HG03095 (cell line): ENCODE results near the gene LRP1B.

Experiments
- ATAC-seq: cut with Tn5 transposase; IDR thresholded peaks from one replicate; pipeline ENCODE4 v1.9.1; 2021; ENCODE audit warnings: moderate library complexity; ENCODE audit not compliant: unreplicated experiment

LRP1B gene

DNA sequence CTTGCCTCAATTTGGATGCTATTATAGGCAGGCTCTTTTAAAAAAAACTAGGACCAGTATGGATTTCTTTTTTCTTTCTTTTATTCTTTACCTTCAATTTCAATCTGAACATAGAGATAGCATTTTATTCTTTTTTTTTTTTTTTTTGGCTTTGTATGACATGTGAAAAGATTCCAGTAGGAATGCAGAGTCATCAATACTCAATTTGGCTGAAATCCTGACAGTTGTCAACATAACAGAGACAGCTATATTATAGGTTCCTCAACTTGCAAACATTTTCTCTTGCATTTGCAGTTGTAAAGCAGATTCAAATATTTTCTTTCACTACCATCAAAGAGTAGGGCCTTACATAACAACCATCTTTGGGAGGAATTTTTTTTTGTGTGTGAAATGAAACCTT is 334.4 kb downstream of the LRP1B start:
- no peak for ATAC-seq

DNA sequence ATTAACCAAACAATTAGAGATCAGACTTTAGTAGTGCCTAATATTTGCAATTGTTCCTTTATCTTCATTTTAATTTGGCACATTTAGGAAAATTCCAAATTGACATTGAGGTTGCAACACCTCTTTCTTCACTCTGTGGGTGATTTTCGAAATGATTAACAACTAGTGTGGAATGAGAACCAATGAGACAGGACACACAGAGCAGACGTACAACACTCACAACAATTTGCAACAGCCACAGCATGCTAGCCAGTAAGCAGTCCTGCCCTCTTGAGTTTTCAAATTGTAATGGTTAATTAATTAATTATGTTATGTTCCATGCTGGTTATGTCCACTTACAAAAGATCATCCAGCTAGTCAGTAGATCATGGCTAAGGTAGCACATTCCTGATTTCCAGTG is 339.3 kb downstream of the LRP1B start:
- ATAC-seq, result no peak

DNA sequence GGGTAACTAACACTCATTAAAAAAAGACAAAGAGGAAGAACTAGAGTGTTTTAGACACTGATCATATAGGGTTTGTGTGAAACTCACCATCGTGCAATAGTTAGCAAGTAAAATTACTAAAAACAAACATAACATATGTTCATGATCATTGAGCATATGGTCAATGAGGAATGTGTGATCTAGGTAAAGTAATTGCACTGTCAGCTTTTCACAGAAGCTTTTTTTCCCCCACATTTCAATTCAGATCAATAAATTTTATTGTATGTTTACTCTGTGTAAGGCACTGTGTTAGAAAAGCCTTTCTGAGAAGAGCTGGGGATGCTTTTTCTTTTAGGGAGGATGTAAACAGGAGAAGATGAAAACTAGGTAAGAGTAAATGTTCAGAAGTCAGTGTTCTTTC is 348.2 kb downstream of the LRP1B start:
- no peak for ATAC-seq

DNA sequence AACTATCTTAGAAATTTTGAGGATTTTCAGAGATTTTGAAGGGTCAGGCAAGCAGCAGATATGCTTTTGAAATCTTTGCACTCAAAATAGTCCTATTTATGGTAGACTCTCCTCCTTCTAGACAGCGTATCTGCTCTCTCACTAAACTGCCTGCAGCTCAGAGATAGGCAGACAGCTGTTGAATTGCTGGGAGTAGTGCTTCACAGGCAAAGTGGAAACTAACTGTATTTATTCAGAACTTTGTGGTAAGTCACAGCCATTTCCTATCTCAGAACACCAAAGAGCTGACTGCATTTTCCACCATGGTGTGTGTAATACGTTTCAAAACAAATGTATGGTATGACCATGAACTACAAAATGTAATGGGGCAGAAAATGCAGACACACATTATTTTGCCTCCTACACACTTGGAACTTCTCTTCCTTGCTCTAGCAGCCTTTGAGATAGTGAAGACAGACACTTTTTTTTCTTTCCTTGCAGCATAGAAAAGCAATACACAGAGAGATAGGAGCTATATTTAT is 352.4 kb downstream of the LRP1B start:
- ATAC-seq, result no peak

DNA sequence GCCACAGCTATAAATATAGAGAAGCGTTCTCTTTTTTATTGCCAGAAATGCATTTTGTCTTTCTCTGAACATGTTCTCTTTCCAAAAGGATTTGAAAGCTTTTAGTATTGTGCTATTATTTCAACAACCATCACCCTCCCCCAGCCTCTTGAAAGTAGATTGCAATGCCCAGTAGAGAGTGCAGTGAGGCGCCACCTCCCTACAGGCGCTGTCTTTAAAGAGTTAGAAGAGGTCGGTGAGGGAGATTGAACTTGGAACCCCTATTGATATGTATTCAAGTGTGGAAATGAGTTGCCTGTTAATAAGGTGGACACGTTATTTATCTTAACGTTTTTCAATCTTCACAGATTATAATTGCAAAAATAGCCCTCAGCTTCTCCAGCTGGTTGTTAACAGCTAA is 360.3 kb downstream of the LRP1B start:
- no peak for ATAC-seq

DNA sequence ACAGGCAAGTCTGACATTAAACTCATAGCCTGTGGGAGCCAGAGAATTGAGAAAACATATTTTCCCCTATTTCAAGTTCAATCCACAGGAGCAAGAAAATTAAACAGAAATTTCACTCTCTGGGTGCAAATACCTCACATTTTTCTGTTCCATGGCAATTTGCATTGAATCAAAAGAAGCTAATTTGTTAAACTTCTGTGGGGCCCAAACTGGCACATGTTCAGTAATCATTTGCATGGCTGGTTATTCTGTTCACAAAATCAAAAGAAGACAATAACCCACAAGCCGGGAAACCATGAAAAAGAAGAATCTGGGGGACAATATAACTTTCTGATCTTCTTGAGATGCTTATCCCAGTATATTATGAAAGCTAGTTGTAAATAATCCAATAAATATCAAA is 363.1 kb downstream of the LRP1B start:
- ATAC-seq, result no peak

DNA sequence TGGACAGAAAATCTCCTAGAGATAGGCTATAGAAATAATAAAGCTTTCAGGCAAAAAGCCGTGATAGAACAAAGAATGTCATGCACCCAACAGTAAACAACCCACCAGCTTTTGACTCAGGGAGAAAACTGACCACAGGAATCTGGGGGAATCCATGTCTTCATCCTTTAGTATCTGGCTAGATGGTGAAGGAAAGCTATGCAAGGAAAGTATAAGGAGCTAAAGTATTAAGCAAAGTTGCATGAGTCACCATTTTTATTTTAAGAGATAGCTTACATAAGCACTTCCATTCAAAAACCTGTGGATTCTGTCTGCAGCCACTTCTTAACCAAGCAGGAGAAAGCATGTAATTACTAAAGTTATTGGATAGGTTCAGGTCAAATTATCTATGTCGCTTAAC is 363.8 kb downstream of the LRP1B start:
- no peak for ATAC-seq

DNA sequence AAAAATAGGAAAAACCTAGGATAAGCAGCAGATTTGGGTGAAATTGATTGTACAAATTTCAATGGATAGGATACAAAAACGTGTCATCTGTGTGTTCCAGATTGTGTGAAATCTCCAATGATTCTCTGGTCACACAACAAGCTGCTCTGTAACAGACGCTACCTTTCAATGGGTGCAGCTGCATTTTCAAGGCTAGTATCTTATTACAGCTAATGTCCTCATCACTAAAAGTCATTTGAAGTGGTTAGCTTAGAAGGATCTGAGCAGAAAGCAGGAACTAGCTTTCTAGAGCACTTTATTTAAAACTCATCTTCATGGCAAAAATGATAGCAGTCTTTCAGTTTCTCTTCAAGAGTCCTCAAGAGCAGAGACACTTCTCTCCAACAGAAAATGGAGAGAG is 364.6 kb downstream of the LRP1B start:
- no peak for ATAC-seq

DNA sequence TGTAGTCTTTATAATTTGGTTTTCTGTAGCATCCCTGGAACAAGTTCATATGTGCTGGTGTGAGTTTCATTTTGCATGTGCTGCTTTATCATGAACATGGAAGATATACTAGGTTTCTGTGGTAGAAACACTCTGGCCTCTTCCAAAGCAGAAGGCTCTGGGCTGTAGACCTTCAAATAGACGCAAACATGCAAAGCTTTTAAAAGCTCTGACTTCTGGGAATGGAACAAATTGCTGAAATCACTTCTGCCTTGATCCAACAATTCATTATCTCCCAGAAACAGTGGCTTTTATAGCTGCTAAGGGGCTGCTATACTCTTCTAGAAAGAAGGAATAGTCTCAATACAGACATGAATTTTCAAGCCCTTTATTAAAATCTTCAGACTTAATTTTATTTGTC is 382.2 kb downstream of the LRP1B start:
- ATAC-seq, result no peak

DNA sequence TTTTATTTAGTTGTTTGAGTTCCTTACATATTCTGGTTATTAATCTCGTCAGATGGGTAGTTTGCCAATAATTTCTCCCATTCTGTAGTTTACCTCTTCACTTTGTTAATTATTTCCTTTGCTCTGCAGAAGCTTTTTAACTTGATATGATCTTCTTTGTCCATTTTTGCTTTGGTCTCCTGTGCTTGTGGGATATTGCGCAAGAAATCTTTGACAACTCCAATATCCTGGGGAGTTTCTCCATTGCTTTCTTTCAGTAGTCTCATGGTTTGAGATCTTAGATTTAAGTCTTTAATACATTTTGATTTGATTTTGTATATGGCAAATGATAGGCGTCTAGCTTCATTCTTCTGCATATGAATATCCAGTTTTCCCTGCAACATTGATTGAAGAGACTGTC is 389.2 kb downstream of the LRP1B start:
- ATAC-seq, result no peak

DNA sequence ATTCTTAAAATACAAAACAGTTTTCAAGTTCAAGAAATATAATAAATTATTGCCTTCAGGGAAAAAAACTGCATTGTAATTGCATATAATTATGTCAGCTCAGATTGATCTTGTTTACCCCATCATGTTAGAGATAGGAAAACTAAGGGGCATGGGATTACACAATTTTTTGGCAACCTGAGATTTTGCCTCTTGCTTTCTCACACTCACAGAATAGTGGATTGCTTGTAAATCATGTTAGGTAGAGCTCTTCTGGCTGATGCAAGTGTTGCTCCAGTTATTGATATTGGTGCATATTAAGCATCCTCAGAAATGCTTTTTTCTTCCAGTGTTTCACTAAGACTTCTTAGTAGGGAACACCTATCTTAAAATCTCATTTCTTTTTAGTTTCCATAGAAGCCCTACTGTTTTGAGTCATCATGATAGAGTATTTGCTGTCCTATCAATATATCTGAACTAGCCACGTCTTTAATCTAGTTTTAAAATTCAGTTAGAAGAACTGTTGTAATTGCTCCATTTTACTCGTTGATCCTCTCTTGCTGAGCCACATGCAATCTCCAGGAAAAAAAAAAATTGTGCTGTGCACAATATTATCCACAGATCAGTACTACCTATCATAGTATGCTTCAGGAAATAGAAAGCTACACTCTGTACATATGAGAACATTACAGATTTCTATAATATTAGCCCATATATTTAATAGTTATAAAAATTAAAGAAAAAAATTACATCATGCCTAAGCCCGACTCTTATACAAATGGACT is 393.1 kb downstream of the LRP1B start:
- ATAC-seq, result no peak

DNA sequence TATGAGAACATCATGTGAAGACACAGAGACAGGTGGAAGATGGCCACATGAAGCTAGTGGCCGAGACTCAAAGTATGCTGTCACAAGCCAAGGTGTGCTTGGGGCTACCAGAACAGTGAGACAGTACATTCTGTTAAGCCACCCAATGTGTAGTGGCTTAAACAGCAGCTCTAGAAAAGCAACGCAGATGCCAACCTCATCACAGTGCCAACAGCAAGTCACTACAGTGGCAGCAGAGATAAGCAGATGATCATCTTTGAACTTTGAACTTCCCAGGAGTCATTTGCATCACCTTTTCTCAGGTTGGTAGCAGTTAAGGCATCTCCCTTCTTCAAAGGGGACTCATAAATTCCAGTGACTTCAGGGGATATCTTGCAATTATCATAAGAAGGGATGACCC is 394.4 kb downstream of the LRP1B start:
- no peak for ATAC-seq

DNA sequence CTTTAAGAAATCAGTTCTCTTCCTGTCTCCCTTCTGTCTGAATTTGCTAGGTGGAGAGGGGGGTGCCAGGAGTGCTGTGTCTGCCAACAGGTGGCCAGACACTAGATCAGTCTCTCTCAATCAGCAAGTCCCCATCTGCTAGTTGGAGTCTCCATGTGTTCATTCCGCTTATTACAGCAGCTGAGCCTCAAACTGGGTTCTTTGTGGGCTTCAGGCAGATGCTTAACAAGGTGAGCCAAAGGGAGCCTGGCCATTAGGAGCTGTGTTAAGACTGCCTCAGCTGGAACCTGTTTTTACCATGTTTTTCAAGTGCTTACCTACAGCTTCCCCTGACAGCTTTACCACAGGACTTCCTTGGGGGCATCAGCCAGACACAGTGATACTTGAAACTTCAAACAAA is 401.9 kb downstream of the LRP1B start:
- ATAC-seq, result no peak

DNA sequence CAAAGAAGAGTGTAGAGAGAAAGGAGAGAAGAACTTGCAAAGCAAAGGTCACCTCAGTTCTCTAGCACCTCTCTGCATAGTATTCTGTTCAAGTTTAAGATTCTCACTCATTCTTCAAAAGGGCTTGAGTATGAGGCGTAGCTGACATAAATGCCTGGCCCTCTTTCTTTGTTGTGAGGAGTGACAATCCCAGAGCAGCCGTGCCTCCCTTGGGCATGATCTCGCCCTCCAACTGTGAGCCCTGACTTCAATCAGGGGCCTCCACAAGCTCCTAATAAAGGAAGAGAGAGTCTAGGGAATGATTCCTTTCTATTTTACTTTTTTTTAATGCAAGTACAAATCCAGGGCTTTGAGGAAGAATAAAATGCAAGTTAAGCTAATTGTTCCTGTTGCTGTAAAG is 402.7 kb downstream of the LRP1B start:
- ATAC-seq, result no peak

DNA sequence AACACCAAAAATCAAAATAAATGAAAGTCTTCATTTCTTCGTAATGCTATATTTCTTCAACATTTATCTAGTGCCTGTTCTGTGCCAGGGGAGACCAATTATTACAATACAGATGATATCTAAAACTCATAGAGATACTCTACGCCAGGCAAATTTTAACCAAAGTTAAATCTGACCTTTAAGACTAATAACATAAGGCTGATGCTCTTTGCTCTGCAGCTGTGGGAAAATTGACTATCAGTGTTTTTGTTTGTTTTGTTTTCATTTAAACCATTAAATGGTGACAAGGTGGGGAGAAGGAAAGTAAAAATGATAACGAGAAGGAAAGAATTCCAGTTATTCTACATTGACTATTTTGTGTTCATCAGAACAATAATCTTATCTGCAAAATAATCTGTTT is 406.4 kb downstream of the LRP1B start:
- no peak for ATAC-seq

DNA sequence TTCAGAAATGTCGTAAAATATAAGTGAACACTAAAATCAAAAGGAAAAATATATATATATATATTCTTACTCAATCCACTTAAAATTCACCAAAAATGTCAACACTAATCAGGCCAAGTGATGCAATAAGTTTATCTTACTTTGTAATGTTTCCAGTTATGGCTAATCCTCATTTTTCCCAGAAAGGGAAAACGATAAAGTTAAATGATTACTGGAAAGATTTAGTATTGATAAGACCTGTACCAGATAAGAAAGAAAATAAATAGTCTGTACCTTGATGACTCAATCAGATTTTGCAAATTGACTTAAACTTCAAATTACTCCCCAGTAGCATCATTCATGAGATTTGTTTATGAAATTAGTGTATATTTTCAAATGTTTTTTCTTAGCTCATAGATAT is 407.0 kb downstream of the LRP1B start:
- ATAC-seq, result no peak

DNA sequence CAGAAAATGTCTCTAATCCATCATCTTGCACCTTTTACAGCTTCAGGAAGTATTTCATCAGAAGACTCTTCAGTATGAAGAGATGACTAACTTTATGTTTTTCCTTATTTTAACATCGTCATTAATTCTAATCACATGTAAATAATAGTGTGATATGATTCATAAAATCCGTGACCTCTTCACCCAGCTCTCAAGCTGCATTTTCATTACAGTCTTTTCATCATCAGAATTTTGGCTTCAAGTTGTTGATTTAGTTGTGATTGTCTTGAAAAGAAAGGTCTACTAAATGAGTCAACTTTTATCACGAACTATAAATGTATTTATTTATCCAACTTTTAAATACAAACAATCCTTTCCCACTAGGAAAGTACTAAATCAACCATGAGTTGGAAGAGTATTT is 410.3 kb downstream of the LRP1B start:
- ATAC-seq, result no peak

DNA sequence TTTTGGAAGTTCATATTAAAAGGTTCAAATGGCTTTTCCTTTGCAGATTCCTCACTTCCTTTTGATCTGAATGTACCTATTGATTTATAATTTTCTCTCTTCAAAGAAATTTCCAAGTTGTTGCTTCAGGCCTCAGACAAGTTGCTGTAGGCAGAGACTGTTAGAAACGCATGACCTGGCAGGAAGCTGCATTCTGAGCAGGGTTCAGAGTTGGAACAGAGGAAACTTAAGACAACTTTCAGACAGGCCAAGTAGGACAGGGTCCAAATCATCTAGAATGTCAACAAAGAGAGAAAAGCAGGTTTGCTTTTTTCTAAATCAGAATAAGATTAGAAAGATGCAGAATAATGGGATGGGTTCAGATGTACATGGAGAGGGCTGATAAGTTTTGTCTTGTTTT is 416.3 kb downstream of the LRP1B start:
- no peak for ATAC-seq

DNA sequence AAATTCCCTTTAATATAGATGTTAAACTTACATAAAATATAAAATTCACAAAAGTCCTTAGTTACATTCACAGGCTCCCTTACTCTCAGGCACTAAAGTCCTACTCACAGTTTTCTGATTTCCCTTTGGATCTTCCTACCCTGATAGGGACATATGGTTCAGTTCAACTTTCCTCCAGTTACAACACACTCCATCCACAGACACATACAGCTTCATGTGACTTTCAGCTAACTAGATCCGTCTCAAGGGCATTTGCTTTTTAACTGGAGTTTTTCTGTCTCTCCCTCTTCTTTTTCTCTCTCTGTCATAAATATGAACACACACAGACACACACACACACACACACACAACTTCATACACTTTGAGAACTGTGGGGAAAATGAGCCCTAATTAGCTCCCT is 419.2 kb downstream of the LRP1B start:
- no peak for ATAC-seq

DNA sequence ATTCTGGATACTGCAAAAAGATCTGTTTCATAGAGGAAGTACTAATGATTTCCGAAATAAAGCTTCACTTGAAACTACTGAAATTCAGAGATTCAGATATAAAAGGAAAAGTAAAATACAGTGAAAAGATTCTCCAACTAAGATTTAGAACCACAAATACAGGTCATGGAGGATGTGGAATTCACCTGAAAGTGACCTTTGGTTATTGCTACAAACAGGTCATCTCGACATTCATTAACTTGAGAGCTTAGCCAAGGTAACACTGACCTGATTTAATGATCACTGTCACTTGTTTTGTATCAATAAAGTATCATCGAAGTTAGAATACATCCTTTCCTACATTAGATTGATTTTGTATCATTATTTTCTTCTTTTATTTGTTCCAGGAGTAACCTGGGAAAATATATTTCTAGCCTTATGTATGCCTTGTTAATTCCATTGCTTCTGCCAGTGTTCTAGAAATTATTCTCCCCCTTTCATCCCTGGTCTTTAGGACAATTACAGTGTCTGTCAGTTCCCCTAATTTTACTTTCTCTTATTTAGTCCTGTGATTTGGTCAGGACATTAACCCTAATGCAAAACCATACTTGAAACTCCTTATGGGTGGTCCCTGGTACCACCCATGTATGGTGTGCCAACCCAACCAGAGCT is 420.1 kb downstream of the LRP1B start:
- ATAC-seq, result no peak

DNA sequence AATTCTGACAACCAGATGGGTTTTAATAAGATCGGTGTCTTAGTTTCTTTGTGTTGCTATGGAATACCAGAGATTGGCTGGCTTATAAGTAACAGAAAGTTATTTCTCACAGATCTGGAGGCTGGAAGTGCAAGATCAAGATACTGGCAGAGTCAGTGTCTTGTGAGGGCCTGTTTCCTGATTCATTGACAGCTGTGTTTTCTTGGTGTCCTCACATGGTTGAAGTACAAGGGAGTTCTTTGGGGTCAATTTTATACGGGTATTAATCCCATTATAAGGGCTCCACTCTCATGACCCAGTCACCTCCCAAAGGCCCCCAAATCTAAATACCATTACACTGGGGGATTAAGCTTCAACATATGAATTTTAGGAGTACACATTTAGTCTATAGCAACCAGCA is 421.1 kb downstream of the LRP1B start:
- ATAC-seq, result no peak

DNA sequence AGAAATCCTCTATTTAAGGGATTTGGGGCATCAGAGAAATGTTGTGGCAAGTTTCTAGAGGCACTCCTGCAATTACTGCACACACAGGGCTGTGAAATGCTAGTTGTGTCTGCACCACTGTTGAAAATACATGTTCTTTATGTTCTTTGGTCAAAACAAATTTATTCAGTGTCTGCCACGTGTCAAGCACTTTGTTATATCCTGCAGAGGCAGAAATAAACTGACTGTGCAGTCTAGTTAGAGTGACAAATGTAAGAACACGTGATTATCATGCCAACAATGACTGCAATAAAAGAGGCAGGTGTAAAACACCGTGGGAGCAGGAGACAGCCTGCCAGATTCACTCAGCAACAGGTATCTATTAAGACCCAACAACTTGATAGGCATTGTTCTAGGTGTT is 423.3 kb downstream of the LRP1B start:
- ATAC-seq, result no peak

DNA sequence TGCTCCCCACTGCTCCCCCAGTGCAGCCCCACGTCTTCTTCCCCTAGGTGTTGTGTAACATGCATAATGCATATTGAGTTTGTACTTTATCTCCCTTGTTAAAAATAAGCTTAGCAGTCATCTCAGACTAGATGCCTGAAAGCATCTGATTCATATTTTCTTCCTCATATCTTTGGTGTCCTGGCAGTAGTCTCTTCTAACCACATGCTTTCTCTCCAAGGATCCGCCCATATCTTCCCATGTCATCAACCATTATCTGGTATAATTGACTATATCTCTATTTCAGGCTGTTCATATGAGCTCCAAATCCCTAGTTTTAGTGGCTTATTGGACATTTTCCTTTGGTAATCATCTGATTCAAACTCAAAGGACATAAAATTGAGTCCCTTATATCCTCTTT is 426.3 kb downstream of the LRP1B start:
- no peak for ATAC-seq
